H1 (cell line): ENCODE measurements around the gene NEFH.

Source experiments
- NRF1 ChIP-seq: IDR thresholded peaks from 2 replicates; pipeline ENCODE4 v1.6.1; 2011; ENCODE audit warnings: mild to moderate bottlenecking, low read depth, low read length, improper control_type of control experiment
- POLR2AphosphoS5 ChIP-seq: IDR thresholded peaks from 2 replicates; pipeline ENCODE4 v1.6.1; 2011; ENCODE audit warnings: low read depth, low read length
- TBP ChIP-seq: IDR thresholded peaks from 2 replicates; pipeline ENCODE4 v1.6.1; 2011; ENCODE audit warnings: low read depth, low read length, improper control_type of control experiment
- TF ChIP-seq, protein P1 (sequence below), 3 experiments: IDR thresholded peaks; 1 replicate in 2 of 3; 2 replicates in 1 of 3; pipeline versions ENCODE4 v1.5.1 to v1.6.1; 2011; ENCODE audit warnings: low read length in 3 of 3, mild to moderate bottlenecking in 3 of 3, inconsistent platforms in 2 of 3, low read depth in 1 of 3, moderate library complexity in 1 of 3; ENCODE audit not compliant: insufficient read depth in 1 of 3; ENCODE audit errors: control extremely low read depth in 1 of 3

DNA sequence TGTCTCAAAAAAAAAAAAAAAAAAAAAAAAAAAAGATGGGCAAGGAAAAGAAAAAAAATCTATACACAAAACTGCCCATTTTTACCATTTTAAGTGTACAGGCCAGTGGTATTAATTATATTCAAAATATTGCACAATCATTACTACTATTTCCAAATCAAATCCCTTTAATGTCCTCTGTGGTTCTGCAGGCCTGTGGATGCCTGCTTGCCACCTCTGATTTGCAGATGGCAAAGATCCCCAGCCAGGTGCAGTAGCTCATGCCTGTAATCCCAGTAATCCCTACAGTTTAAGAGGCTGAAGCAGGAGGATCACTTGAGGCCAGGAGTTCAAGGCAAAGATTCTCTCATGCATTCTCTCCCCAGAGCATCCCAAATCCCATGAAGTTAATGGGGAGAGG is 21.5 kb upstream of the NEFH start:
- TF ChIP-seq, protein P1, sequence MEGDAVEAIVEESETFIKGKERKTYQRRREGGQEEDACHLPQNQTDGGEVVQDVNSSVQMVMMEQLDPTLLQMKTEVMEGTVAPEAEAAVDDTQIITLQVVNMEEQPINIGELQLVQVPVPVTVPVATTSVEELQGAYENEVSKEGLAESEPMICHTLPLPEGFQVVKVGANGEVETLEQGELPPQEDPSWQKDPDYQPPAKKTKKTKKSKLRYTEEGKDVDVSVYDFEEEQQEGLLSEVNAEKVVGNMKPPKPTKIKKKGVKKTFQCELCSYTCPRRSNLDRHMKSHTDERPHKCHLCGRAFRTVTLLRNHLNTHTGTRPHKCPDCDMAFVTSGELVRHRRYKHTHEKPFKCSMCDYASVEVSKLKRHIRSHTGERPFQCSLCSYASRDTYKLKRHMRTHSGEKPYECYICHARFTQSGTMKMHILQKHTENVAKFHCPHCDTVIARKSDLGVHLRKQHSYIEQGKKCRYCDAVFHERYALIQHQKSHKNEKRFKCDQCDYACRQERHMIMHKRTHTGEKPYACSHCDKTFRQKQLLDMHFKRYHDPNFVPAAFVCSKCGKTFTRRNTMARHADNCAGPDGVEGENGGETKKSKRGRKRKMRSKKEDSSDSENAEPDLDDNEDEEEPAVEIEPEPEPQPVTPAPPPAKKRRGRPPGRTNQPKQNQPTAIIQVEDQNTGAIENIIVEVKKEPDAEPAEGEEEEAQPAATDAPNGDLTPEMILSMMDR (IDR thresholded peaks at IDR 0.05; ENCODE audit: control extremely low read depth in 1 of 3, insufficient read depth in 1 of 3, low read depth in 1 of 3, low read length in 3 of 3) = no peak
- TF ChIP-seq POLR2AphosphoS5 (no peak), NRF1 (no peak), TBP (no peak)
